GM18498 (cell line): ENCODE measurements around the gene SHKBP1.
"Not testable (repeated sequence)": the region's sequence is repeated elsewhere in the genome, so short reads cannot be mapped to it uniquely, and the experiment has no call there.

ENCODE experiments used
- ATAC-seq: cut with Tn5 transposase; IDR thresholded peaks from one replicate; pipeline ENCODE4 v1.9.1; 2021; ENCODE audit warnings: mild to moderate bottlenecking, moderate library complexity; ENCODE audit not compliant: unreplicated experiment

SHKBP1 gene

GRCh38 chr19:40582467-40582866 is 5.8 kb downstream of the SHKBP1 start:
- no peak for ATAC-seq

GRCh38 chr19:40583283-40583682 is 6.6 kb downstream of the SHKBP1 start:
- no peak for ATAC-seq

- ATAC-seq = no peak
Observed at GRCh38 chr19:40584007-40584406, 7.3 kb downstream of the SHKBP1 start.

GRCh38 chr19:40585241-40585981 is 8.7 kb downstream of the SHKBP1 start:
- no peak for ATAC-seq

GRCh38 chr19:40585982-40586422 is 9.3 kb downstream of the SHKBP1 start:
- no peak for ATAC-seq

GRCh38 chr19:40586611-40587010 is 9.9 kb downstream of the SHKBP1 start:
- no peak for ATAC-seq

GRCh38 chr19:40588110-40588854 is 11.6 kb downstream of the SHKBP1 start:
- no peak for ATAC-seq

- no peak for ATAC-seq
Observed at GRCh38 chr19:40588926-40589569, 12.4 kb downstream of the SHKBP1 start.

- no peak for ATAC-seq
Observed at GRCh38 chr19:40589591-40590429, 13.1 kb downstream of the SHKBP1 start.

- ATAC-seq = no peak
Observed at GRCh38 chr19:40590464-40591265, 14.0 kb downstream of the SHKBP1 start.

- not testable (repeated sequence) for ATAC-seq
Observed at GRCh38 chr19:40591724-40592123, 15.1 kb downstream of the SHKBP1 start.

GRCh38 chr19:40592170-40592569 is 15.5 kb downstream of the SHKBP1 start:
- no peak for ATAC-seq

GRCh38 chr19:40594255-40594654 is 17.6 kb downstream of the SHKBP1 start:
- ATAC-seq = no peak

GRCh38 chr19:40594657-40595091 is 18.0 kb downstream of the SHKBP1 start:
- no peak for ATAC-seq

GRCh38 chr19:40596608-40597328 is 20.1 kb downstream of the SHKBP1 start:
- ATAC-seq = no peak

GRCh38 chr19:40597329-40597838 is 20.7 kb downstream of the SHKBP1 start:
- ATAC-seq = no peak

GRCh38 chr19:40598121-40598917 is 21.6 kb downstream of the SHKBP1 start:
- no peak for ATAC-seq

GRCh38 chr19:40598918-40599307 is 22.2 kb downstream of the SHKBP1 start:
- no peak for ATAC-seq
